RCC 7860 (cell line): ENCODE data around the gene EPS8.
A peak's percentile ranks its signal among the peaks of the same experiment; 100 is the strongest.

Experiments used
- DNase-seq: peaks from one replicate; pipeline ENCODE4 v3.0.0-alpha.2; 2015; ENCODE audit warnings: low spot score
- FAIRE-seq: peaks from 2 replicates; lab custom pipeline; 2012; peaks lifted over from hg19 to GRCh38; lab: Jason Lieb, UNC

Gene EPS8

GRCh38 chr12:15721316-15722115 is 67.7 kb downstream of the EPS8 start:
- FAIRE-seq (peak; percentile 56), DNase-seq (no peak)

GRCh38 chr12:15720295-15720694 is 68.9 kb downstream of the EPS8 start:
- no peak for FAIRE-seq

GRCh38 chr12:15719230-15719629 is 70.0 kb downstream of the EPS8 start:
- FAIRE-seq (no peak), DNase-seq (no peak)

More at GRCh38 chr12:15720295-15720694, 68.9 kb downstream of the EPS8 start:
- DNase-seq: no peak

- DNase-seq (no peak), FAIRE-seq (no peak)
Measured at GRCh38 chr12:15717940-15718567, 71.1 kb downstream of the EPS8 start.

GRCh38 chr12:15716581-15716980 is 72.6 kb downstream of the EPS8 start:
- no peak for FAIRE-seq
- DNase-seq: no peak

- DNase-seq (no peak), FAIRE-seq (no peak)
Measured at GRCh38 chr12:15714256-15714655, 74.9 kb downstream of the EPS8 start.

GRCh38 chr12:15712823-15713660 is 76.1 kb downstream of the EPS8 start:
- DNase-seq (no peak), FAIRE-seq (peak; percentile 4)

GRCh38 chr12:15712160-15712559 is 77.0 kb downstream of the EPS8 start:
- peak; percentile 5 for FAIRE-seq
- no peak for DNase-seq

- DNase-seq: no peak
- no peak for FAIRE-seq
Measured at GRCh38 chr12:15710860-15711510, 78.2 kb downstream of the EPS8 start.

GRCh38 chr12:15709551-15709950 is 79.6 kb downstream of the EPS8 start:
- no peak for DNase-seq
- FAIRE-seq: no peak

GRCh38 chr12:15708396-15709076 is 80.7 kb downstream of the EPS8 start:
- FAIRE-seq (no peak), DNase-seq (no peak)

- FAIRE-seq: no peak
- no peak for DNase-seq
Measured at GRCh38 chr12:15707516-15708199, 81.5 kb downstream of the EPS8 start.

- FAIRE-seq (no peak), DNase-seq (no peak)
Measured at GRCh38 chr12:15706010-15706676, 83.0 kb downstream of the EPS8 start.

- no peak for DNase-seq
- FAIRE-seq: no peak
Measured at GRCh38 chr12:15705606-15706005, 83.6 kb downstream of the EPS8 start.

GRCh38 chr12:15702276-15702675 is 86.9 kb downstream of the EPS8 start:
- DNase-seq: no peak

GRCh38 chr12:15701631-15702156 is 87.5 kb downstream of the EPS8 start:
- FAIRE-seq (peak; percentile 81), DNase-seq (peak; percentile 16)

More at GRCh38 chr12:15702276-15702675, 86.9 kb downstream of the EPS8 start:
- FAIRE-seq: peak; percentile 14

- no peak for FAIRE-seq
- peak; percentile 26 for DNase-seq
Measured at GRCh38 chr12:15701206-15701605, 88.0 kb downstream of the EPS8 start.

GRCh38 chr12:15700595-15700994 is 88.6 kb downstream of the EPS8 start:
- peak; percentile 95 for FAIRE-seq
- peak; percentile 79 for DNase-seq

- no peak for DNase-seq
- no peak for FAIRE-seq
Measured at GRCh38 chr12:15699886-15700285, 89.3 kb downstream of the EPS8 start.
